Muscle of leg (tissue), 11 donors: ENCODE results near the gene KLKB1. TPM values are rescaled to one million over a fixed set of nuclear protein-coding genes. Genes with fewer than 3 reads are reported as not detected.
A peak's percentile ranks its signal among the peaks of the same experiment; 100 is the strongest.

Experiments
- DNase-seq: peaks from one replicate; pipeline ENCODE4 v3.0.0; 2013
- H3K27ac ChIP-seq: one replicate; pipeline ENCODE4 v1.5.1; 2013; ENCODE audit warnings: mild to moderate bottlenecking, low read length, control low read depth
- H3K27me3 ChIP-seq: one replicate; pipeline ENCODE4 v1.6.1; 2013; ENCODE audit warnings: low read length; ENCODE audit not compliant: control insufficient read depth, insufficient read depth
- H3K36me3 ChIP-seq: one replicate; pipeline ENCODE4 v1.6.1; 2013; ENCODE audit warnings: low read length; ENCODE audit not compliant: control insufficient read depth, insufficient read depth
- H3K4me1 ChIP-seq: one replicate; pipeline ENCODE4 v1.6.1; 2013; ENCODE audit warnings: low read length; ENCODE audit not compliant: control insufficient read depth, insufficient read depth
- H3K4me3 ChIP-seq: one replicate; pipeline ENCODE4 v1.5.1; 2013; ENCODE audit warnings: low read length, control low read depth
- H3K9me3 ChIP-seq: replicated peaks from 2 replicates; pipeline ENCODE4 v1.6.1; 2013; ENCODE audit warnings: low read depth, low read length; ENCODE audit not compliant: control insufficient read depth
- WGBS: methylation state at CpG from one replicate; pipeline ENCODE4 v1.1.5; 2013; ENCODE audit warnings: missing lambda C conversion rate; ENCODE audit not compliant: insufficient coverage; 5-methylcytosine and 5-hydroxymethylcytosine counted together
- polyA plus RNA-seq, 8 donors: library from polyadenylated mRNA; unstranded; fragments of 120-200 nt; gene quantifications; one replicate each; pipeline versions ENCODE4 v1.2.1 to v1.2.3, GENCODE V29; 2013; ENCODE audit warnings: inconsistent platforms in 1 of 8, low replicate concordance in 1 of 8; ENCODE audit not compliant: insufficient read length in 8 of 8, insufficient read depth in 1 of 8
- total RNA-seq: library from RNA; stranded (reverse); fragments of 120-200 nt; gene quantifications from one replicate; pipeline ENCODE4 v1.2.4, GENCODE V29; 2013

Gene KLKB1
- total and polyA plus RNA-seq, 9 donors = 0.09 to 0.71 (median 0.21) TPM

GRCh38 chr4:186201010-186201409 is 26.3 kb upstream of the KLKB1 start:
- 85% methylated on average over 2 of the region's 7 CpGs for WGBS
- DNase-seq = no peak
- Histone ChIP-seq H3K36me3 (peaks cover 7% of the 10 kb centered on the region), H3K4me3 (no peak overlapping the region), H3K27me3 (no peaks in the 10 kb centered on the region), H3K4me1 (peaks cover 4% of the 10 kb centered on the region), H3K27ac (no peak overlapping the region), H3K9me3 (no peaks in the 10 kb centered on the region)

- no peak for DNase-seq
- H3K4me3 ChIP-seq = no peak overlapping the region
- H3K36me3 ChIP-seq = peaks cover 3% of the 10 kb centered on the region
- no peaks in the 10 kb centered on the region for H3K9me3 ChIP-seq
- WGBS = 41% methylated on average over 8 of the region's 9 CpGs
- H3K27me3 ChIP-seq = no peaks in the 10 kb centered on the region
- peaks cover 4% of the 10 kb centered on the region for H3K4me1 ChIP-seq
- H3K27ac ChIP-seq = no peak overlapping the region
These were observed 25.6 kb upstream of the KLKB1 start for GRCh38 chr4:186201535-186202230.

- Histone ChIP-seq H3K36me3 (no peaks in the 10 kb centered on the region), H3K4me1 (peaks cover 4% of the 10 kb centered on the region), H3K9me3 (no peaks in the 10 kb centered on the region), H3K27me3 (no peaks in the 10 kb centered on the region), H3K4me3 (no peak overlapping the region), H3K27ac (no peak overlapping the region)
- DNase-seq = no peak
- WGBS = 89% methylated on average over 8 of the region's 8 CpGs
These were observed 24.7 kb upstream of the KLKB1 start for GRCh38 chr4:186202490-186203140.

- Histone ChIP-seq H3K36me3 (no peaks in the 10 kb centered on the region), H3K27me3 (no peaks in the 10 kb centered on the region), H3K4me1 (peaks cover 4% of the 10 kb centered on the region), H3K27ac (peak overlapping the region; percentile 85), H3K9me3 (no peaks in the 10 kb centered on the region), H3K4me3 (no peak overlapping the region)
- WGBS = 34% methylated on average over 8 of the region's 12 CpGs
- DNase-seq = peak; percentile 43
These were observed 23.9 kb upstream of the KLKB1 start for GRCh38 chr4:186203406-186203805.

- peak overlapping the region; percentile 48 for H3K4me3 ChIP-seq
- DNase-seq = no peak
- WGBS = 62% methylated on average over 23 of the region's 45 CpGs
- peak overlapping the region; percentile 85 for H3K27ac ChIP-seq
- peaks cover 6% of the 10 kb centered on the region for H3K9me3 ChIP-seq
- H3K27me3 ChIP-seq = no peaks in the 10 kb centered on the region
- peaks cover 2% of the 10 kb centered on the region for H3K36me3 ChIP-seq
- peaks cover 4% of the 10 kb centered on the region for H3K4me1 ChIP-seq
These were observed 23.2 kb upstream of the KLKB1 start for GRCh38 chr4:186204103-186204559.

- Histone ChIP-seq H3K4me3 (peak overlapping the region; percentile 48), H3K36me3 (peaks cover 6% of the 10 kb centered on the region), H3K27me3 (no peaks in the 10 kb centered on the region), H3K4me1 (peaks cover 4% of the 10 kb centered on the region), H3K27ac (peak overlapping the region; percentile 85), H3K9me3 (peaks cover 9% of the 10 kb centered on the region)
- no peak for DNase-seq
- 83% methylated on average over 13 of the region's 13 CpGs for WGBS
These were observed 22.6 kb upstream of the KLKB1 start for GRCh38 chr4:186204686-186205085.

- Histone ChIP-seq H3K27ac (no peak overlapping the region), H3K9me3 (peaks cover 9% of the 10 kb centered on the region), H3K4me1 (peaks cover 4% of the 10 kb centered on the region), H3K27me3 (no peaks in the 10 kb centered on the region), H3K36me3 (peaks cover 7% of the 10 kb centered on the region), H3K4me3 (no peak overlapping the region)
- DNase-seq = no peak
- 81% methylated on average over 8 of the region's 8 CpGs for WGBS
These were observed 22.2 kb upstream of the KLKB1 start for GRCh38 chr4:186205156-186205555.

- DNase-seq = peak; percentile 34
- H3K4me1 ChIP-seq = no peaks in the 10 kb centered on the region
- H3K27ac ChIP-seq = no peak overlapping the region
- H3K4me3 ChIP-seq = no peak overlapping the region
- H3K27me3 ChIP-seq = no peaks in the 10 kb centered on the region
- no peaks in the 10 kb centered on the region for H3K36me3 ChIP-seq
- WGBS = 45% methylated on average over 5 of the region's 8 CpGs
- no peaks in the 10 kb centered on the region for H3K9me3 ChIP-seq
These were observed 10.8 kb upstream of the KLKB1 start for GRCh38 chr4:186216465-186217024.

GRCh38 chr4:186217733-186218293 is 9.5 kb upstream of the KLKB1 start:
- Histone ChIP-seq H3K9me3 (no peaks in the 10 kb centered on the region), H3K27ac (no peak overlapping the region), H3K36me3 (no peaks in the 10 kb centered on the region), H3K27me3 (no peaks in the 10 kb centered on the region), H3K4me3 (no peak overlapping the region), H3K4me1 (no peaks in the 10 kb centered on the region)
- no CpG with 5 or more reads among the region's 1 CpG for WGBS
- no peak for DNase-seq

GRCh38 chr4:186221624-186222023 is 5.7 kb upstream of the KLKB1 start:
- peaks cover 5% of the 10 kb centered on the region for H3K9me3 ChIP-seq
- DNase-seq = no peak
- H3K27me3 ChIP-seq = no peaks in the 10 kb centered on the region
- H3K27ac ChIP-seq = no peak overlapping the region
- no CpG with 5 or more reads among the region's 1 CpG for WGBS
- no peaks in the 10 kb centered on the region for H3K36me3 ChIP-seq
- no peak overlapping the region for H3K4me3 ChIP-seq
- H3K4me1 ChIP-seq = no peaks in the 10 kb centered on the region
